GM12864 (cell line): ENCODE data around the gene OR13G1.

ENCODE experiments used
- DNase-seq: peaks from one replicate; pipeline ENCODE4 v3.0.0-alpha.2; 2011; ENCODE audit warnings: low read depth
- H3K4me3 ChIP-seq: 2 replicates; pipeline ENCODE4 v1.5.1; 2011; ENCODE audit warnings: mild to moderate bottlenecking, low read depth, low read length, control low read depth
- CTCF ChIP-seq: IDR thresholded peaks from 2 replicates; pipeline ENCODE4 v1.5.1; 2011; ENCODE audit warnings: low read depth, mild to moderate bottlenecking, moderate library complexity, low read length, control low read depth, inconsistent platforms; ENCODE audit errors: missing control alignments

OR13G1 gene

GRCh38 chr1:247639381-247639981 is 40.1 kb downstream of the OR13G1 start:
- H3K4me3 ChIP-seq = no peak overlapping the region
- no peak for DNase-seq
- no peak for TF ChIP-seq CTCF

GRCh38 chr1:247638781-247639180 is 40.8 kb downstream of the OR13G1 start:
- TF ChIP-seq CTCF = no peak
- DNase-seq = no peak
- no peak overlapping the region for H3K4me3 ChIP-seq

- H3K4me3 ChIP-seq = no peak overlapping the region
- no peak for TF ChIP-seq CTCF
- DNase-seq = no peak
Measured at GRCh38 chr1:247638011-247638410, 41.5 kb downstream of the OR13G1 start.

GRCh38 chr1:247627951-247628350 is 51.6 kb downstream of the OR13G1 start:
- TF ChIP-seq CTCF = no peak
- H3K4me3 ChIP-seq = no peak overlapping the region
- DNase-seq = no peak
